Neural cell (in vitro differentiated cells): ENCODE measurements around the gene ZDHHC20. TPM values are rescaled to one million over a fixed set of nuclear protein-coding genes. Genes with fewer than 3 reads are reported as not detected.

ENCODE experiments used
- H2AFZ ChIP-seq: fragments of 200-600, 300-800 bp; sonication (generic), shearing (Covaris generic); 2 replicates; pipeline ENCODE4 v1.6.0; 2014; ENCODE audit warnings: low read depth, mild to moderate bottlenecking, antibody characterized with exemption, low read length, moderate library complexity
- H3F3A ChIP-seq: fragments of 200-600 bp; shearing (Covaris generic); 2 replicates; pipeline ENCODE4 v1.6.1; 2016; ENCODE audit warnings: mild to moderate bottlenecking, moderate library complexity, mixed read lengths, antibody characterized with exemption, low read length; ENCODE audit not compliant: insufficient read depth, poor library complexity, severe bottlenecking
- H3K27ac ChIP-seq: fragments of 200-600, 300-800 bp; sonication (generic), shearing (Covaris generic); 2 replicates; pipeline ENCODE4 v1.5.1; 2014; ENCODE audit warnings: mild to moderate bottlenecking, low read length, moderate library complexity
- H3K27me3 ChIP-seq: fragments of 300-800, 200-600 bp; sonication (generic), shearing (Covaris generic); 2 replicates; pipeline ENCODE4 v1.6.0; 2014; ENCODE audit warnings: mild to moderate bottlenecking, low read depth, low read length, moderate library complexity; ENCODE audit not compliant: insufficient read depth
- H3K36me3 ChIP-seq: fragments of 300-800, 200-600 bp; sonication (generic), shearing (Covaris generic); 2 replicates; pipeline ENCODE4 v1.5.1; 2014; ENCODE audit warnings: mild to moderate bottlenecking, antibody characterized with exemption, low read length, moderate library complexity; ENCODE audit not compliant: insufficient read depth
- H3K4me2 ChIP-seq: fragments of 300-800, 200-600 bp; sonication (generic), shearing (Covaris generic); 2 replicates; pipeline ENCODE4 v1.6.0; 2014; ENCODE audit warnings: mild to moderate bottlenecking, low read length
- H3K4me3 ChIP-seq: fragments of 300-800, 200-600 bp; sonication (generic), shearing (Covaris generic); 2 replicates; pipeline ENCODE4 v1.5.1; 2014; ENCODE audit warnings: mild to moderate bottlenecking, low read length, moderate library complexity
- H3K79me2 ChIP-seq: fragments of 200-600 bp; shearing (Covaris generic); replicated peaks from 2 replicates; pipeline ENCODE4 v1.6.0; 2014; ENCODE audit warnings: mild to moderate bottlenecking, low read length, moderate library complexity; ENCODE audit not compliant: insufficient read depth
- H3K9ac ChIP-seq: fragments of 300-800, 200-600 bp; sonication (generic), shearing (Covaris generic); 2 replicates; pipeline ENCODE4 v1.6.1; 2016; ENCODE audit warnings: mild to moderate bottlenecking, low read length, mixed read lengths
- H3K9me2 ChIP-seq: fragments of 200-600 bp; shearing (Covaris generic); 2 replicates; pipeline ENCODE4 v1.6.1; 2016; ENCODE audit warnings: mild to moderate bottlenecking, low read length, mixed read lengths; ENCODE audit not compliant: insufficient read depth
- H3K9me3 ChIP-seq: fragments of 200-600, 300-800 bp; sonication (generic), shearing (Covaris generic); 2 replicates; pipeline ENCODE4 v1.6.1; 2016; ENCODE audit warnings: mild to moderate bottlenecking, mixed run types, low read length, moderate library complexity, mixed read lengths
- H4K20me1 ChIP-seq: fragments of 200-600 bp; shearing (Covaris generic); 2 replicates; pipeline ENCODE4 v1.6.1; 2016; ENCODE audit warnings: mild to moderate bottlenecking, mixed run types; ENCODE audit not compliant: insufficient read depth
- CTCF ChIP-seq: fragments of 450-650 bp; IDR thresholded peaks from 2 replicates; pipeline ENCODE4 v1.5.1; 2014; ENCODE audit warnings: antibody characterized with exemption, mild to moderate bottlenecking, moderate library complexity; ENCODE audit not compliant: poor library complexity, severe bottlenecking
- EP300 ChIP-seq: fragments of 450-650 bp; conservative IDR thresholded peaks from 2 replicates; pipeline ENCODE4 v1.6.1; 2014; ENCODE audit warnings: antibody characterized with exemption, mild to moderate bottlenecking, moderate library complexity; ENCODE audit not compliant: poor library complexity, severe bottlenecking
- EZH2 ChIP-seq: fragments of 200-600, 300-800 bp; shearing (Covaris generic), sonication (generic); IDR thresholded peaks from 2 replicates; pipeline ENCODE4 v1.6.1; 2014; ENCODE audit warnings: antibody characterized with exemption, low read length, borderline replicate concordance, mild to moderate bottlenecking; ENCODE audit not compliant: insufficient read depth, poor library complexity, severe bottlenecking
- MXI1 ChIP-seq: fragments of 450-650 bp; conservative IDR thresholded peaks from 2 replicates; pipeline ENCODE4 v1.6.1; 2014; ENCODE audit warnings: antibody characterized with exemption, mild to moderate bottlenecking; ENCODE audit not compliant: poor library complexity, severe bottlenecking
- POLR2AphosphoS5 ChIP-seq: IDR thresholded peaks from 2 replicates; pipeline ENCODE4 v1.6.1; 2012
- RAD21 ChIP-seq: fragments of 450-650 bp; conservative IDR thresholded peaks from 2 replicates; pipeline ENCODE4 v1.6.1; 2014; ENCODE audit warnings: antibody characterized with exemption, mild to moderate bottlenecking, moderate library complexity
- REST ChIP-seq: IDR thresholded peaks from 2 replicates; pipeline ENCODE4 v1.6.1; 2012; ENCODE audit warnings: borderline replicate concordance
- SMC3 ChIP-seq: fragments of 450-650 bp; conservative IDR thresholded peaks from 2 replicates; pipeline ENCODE4 v1.6.1; 2014; ENCODE audit warnings: antibody characterized with exemption, mild to moderate bottlenecking, moderate library complexity; ENCODE audit not compliant: poor library complexity
- TAF1 ChIP-seq: IDR thresholded peaks from 2 replicates; pipeline ENCODE4 v1.6.1; 2012; ENCODE audit warnings: low read depth
- polyA plus RNA-seq: library from polyadenylated mRNA; depleted of rRNA; stranded (reverse); fragments of >200 nt; gene quantifications from 2 replicates; pipeline ENCODE4 v1.2.3, GENCODE V29; 2014

ZDHHC20 gene
- polyA plus RNA-seq, 1 donor from 2014 or later: 43.3 TPM

- Histone ChIP-seq H3K36me3 (no peaks in the 10 kb centered on the region), H3K9ac (no peak overlapping the region), H3K9me2 (no peaks in the 10 kb centered on the region), H3K27me3 (no peaks in the 10 kb centered on the region), H3K4me3 (no peak overlapping the region), H3K27ac (no peak overlapping the region), H4K20me1 (no peaks in the 10 kb centered on the region), H3F3A (no peaks in the 10 kb centered on the region), H3K4me2 (no peak overlapping the region), H3K9me3 (no peaks in the 10 kb centered on the region), H2AFZ (no peak overlapping the region), H3K79me2 (no peaks in the 10 kb centered on the region)
- TF ChIP-seq MXI1 (no peak), POLR2AphosphoS5 (no peak), EZH2 (no peak), EP300 (no peak), TAF1 (no peak), SMC3 (no peak), REST (no peak), CTCF (no peak)
These were observed 99.2 kb downstream of the ZDHHC20 start for GRCh38 chr13:21359855-21360254.

- Histone ChIP-seq H3K9ac (no peak overlapping the region), H3K4me2 (no peak overlapping the region), H3K27me3 (no peaks in the 10 kb centered on the region), H3K79me2 (no peaks in the 10 kb centered on the region), H3K4me3 (no peak overlapping the region), H3K27ac (no peak overlapping the region), H3K36me3 (no peaks in the 10 kb centered on the region), H2AFZ (no peak overlapping the region), H3K9me2 (no peaks in the 10 kb centered on the region), H4K20me1 (no peaks in the 10 kb centered on the region), H3K9me3 (no peaks in the 10 kb centered on the region), H3F3A (no peaks in the 10 kb centered on the region)
- TF ChIP-seq RAD21 (no peak), POLR2AphosphoS5 (no peak), CTCF (no peak), REST (no peak), EP300 (no peak), SMC3 (no peak), MXI1 (no peak), TAF1 (no peak), EZH2 (no peak)
These were observed 103.8 kb downstream of the ZDHHC20 start for GRCh38 chr13:21355304-21355703.
